Measurements from ENCODE around the gene CFB. TPM values are rescaled to one million over a fixed set of nuclear protein-coding genes. Genes with fewer than 3 reads are reported as not detected.

The CFB gene
- total RNA-seq, 1 experiment from 2014 or later = 5.6 TPM

DNA sequence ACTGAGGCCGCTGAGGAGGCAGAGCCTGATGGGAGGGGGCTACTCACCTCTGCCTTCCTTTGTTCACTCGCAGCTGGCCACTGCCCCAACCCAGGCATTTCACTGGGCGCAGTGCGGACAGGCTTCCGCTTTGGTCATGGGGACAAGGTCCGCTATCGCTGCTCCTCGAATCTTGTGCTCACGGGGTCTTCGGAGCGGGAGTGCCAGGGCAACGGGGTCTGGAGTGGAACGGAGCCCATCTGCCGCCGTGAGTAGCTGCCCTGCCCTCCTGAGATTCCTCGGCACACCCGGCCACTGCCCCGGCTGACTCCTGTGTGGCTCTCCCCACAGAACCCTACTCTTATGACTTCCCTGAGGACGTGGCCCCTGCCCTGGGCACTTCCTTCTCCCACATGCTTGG, 12.4 kb upstream of the CFB start:
- POLR2A ChIA-PET = no interaction called here

GRCh38 chr6:31935021-31935420, 10.9 kb upstream of the CFB start:
- BruUV-seq (replicated peaks) = no TSS peak
- intact Hi-C loops (cut with micrococcal nuclease; ENCODE audit: unreplicated experiment) (no loop called here), in situ Hi-C loops (cut with HindIII; ENCODE audit: low pct_unique_long_range_greater_than_20kb, low sequenced_read_pairs) (no loop called here)
- ATAC-seq = no peak
- no peaks in the 10 kb centered on the region for H3K9me3 ChIP-seq (ENCODE audit: control insufficient read depth, insufficient read depth, low read depth, low read length)
- peaks cover under 1% of the 10 kb centered on the region; the same call in 1 of the 2 replicates for H3K4me1 ChIP-seq (ENCODE audit: control insufficient read depth, insufficient read depth, low read length)
- no peaks in the 10 kb centered on the region for H3K27me3 ChIP-seq (ENCODE audit: control insufficient read depth, insufficient read depth, low read length)
- CTCF ChIA-PET = no interaction called here
- TF ChIP-seq REST (IDR thresholded peaks at IDR 0.05; ENCODE audit: insufficient read depth in 1 of 2, low read depth in 2 of 2, low read length in 1 of 2) (no peak), CTCF (IDR thresholded peaks at IDR 0.05) (no peak), POLR2AphosphoS5 (IDR thresholded peaks at IDR 0.05; ENCODE audit: low read depth, low read length) (no peak), SIN3A (IDR thresholded peaks at IDR 0.05; ENCODE audit: borderline replicate concordance, insufficient read depth, low read depth, low read length) (no peak), TCF7L2 (IDR thresholded peaks at IDR 0.05; ENCODE audit: low read depth, low read length) (no peak)
- no peak overlapping the region for H3K27ac ChIP-seq (ENCODE audit: low read length)
- POLR2A ChIA-PET = no interaction called here
- no peak overlapping the region for H3K4me3 ChIP-seq (ENCODE audit: low read depth in 2 of 2, low read length in 2 of 2)
- no peak for DNase-seq (ENCODE audit: low read depth, low spot score)
- H3K36me3 ChIP-seq (ENCODE audit: control insufficient read depth, insufficient read depth, low read length) = no peaks in the 10 kb centered on the region

More for the DNA sequence above, 12.4 kb upstream of the CFB start:
- TF ChIP-seq TCF7L2 (IDR thresholded peaks at IDR 0.05; ENCODE audit: low read depth, low read length) = no peak
- TF ChIP-seq CTCF (IDR thresholded peaks at IDR 0.05) = no peak
- no peak for TF ChIP-seq SIN3A (IDR thresholded peaks at IDR 0.05; ENCODE audit: borderline replicate concordance, insufficient read depth, low read depth, low read length)
- in situ Hi-C loops (cut with HindIII; ENCODE audit: low pct_unique_long_range_greater_than_20kb, low sequenced_read_pairs) (no loop called here), intact Hi-C loops (cut with micrococcal nuclease; ENCODE audit: unreplicated experiment) (no loop called here)
- no peaks in the 10 kb centered on the region; the same call in 1 of the 2 replicates for H3K4me1 ChIP-seq (ENCODE audit: control insufficient read depth, insufficient read depth, low read length)
- no peaks in the 10 kb centered on the region for H3K9me3 ChIP-seq (ENCODE audit: control insufficient read depth, insufficient read depth, low read depth, low read length)
- H3K27ac ChIP-seq (ENCODE audit: low read length) = no peak overlapping the region
- BruUV-seq (replicated peaks) = no TSS peak
- DNase-seq (ENCODE audit: low read depth, low spot score) (no peak), ATAC-seq (0 out of 2 replicates have a peak, but pooled peaks have one; percentile 48)
- no peak overlapping the region for H3K4me3 ChIP-seq (ENCODE audit: low read depth in 2 of 2, low read length in 2 of 2)
- no peaks in the 10 kb centered on the region for H3K36me3 ChIP-seq (ENCODE audit: control insufficient read depth, insufficient read depth, low read length)
- CTCF ChIA-PET = no interaction called here
- no peaks in the 10 kb centered on the region for H3K27me3 ChIP-seq (ENCODE audit: control insufficient read depth, insufficient read depth, low read length)

All from Panc1 (cell line).